PC-3 (cell line): ENCODE data around the gene TBC1D8.

Source experiments
- EZH2 ChIP-seq: fragments of 300-600 bp; sonication (generic); IDR thresholded peaks from one replicate; pipeline ENCODE4 v1.6.1; 2017; ENCODE audit warnings: antibody characterized with exemption, mild to moderate bottlenecking, low read length; ENCODE audit not compliant: unreplicated experiment
- EZH2phosphoT487 ChIP-seq: fragments of 300-600 bp; sonication (generic); IDR thresholded peaks from 2 replicates; pipeline ENCODE4 v1.6.1; 2018; ENCODE audit warnings: mild to moderate bottlenecking, antibody characterized with exemption, low read length, borderline replicate concordance
- TF ChIP-seq, protein P1 (sequence below): fragments of 300-600 bp; sonication (generic); conservative IDR thresholded peaks from 2 replicates; pipeline ENCODE4 v1.5.1; 2017; ENCODE audit warnings: antibody characterized with exemption, low read depth, mild to moderate bottlenecking, low read length

DNA sequence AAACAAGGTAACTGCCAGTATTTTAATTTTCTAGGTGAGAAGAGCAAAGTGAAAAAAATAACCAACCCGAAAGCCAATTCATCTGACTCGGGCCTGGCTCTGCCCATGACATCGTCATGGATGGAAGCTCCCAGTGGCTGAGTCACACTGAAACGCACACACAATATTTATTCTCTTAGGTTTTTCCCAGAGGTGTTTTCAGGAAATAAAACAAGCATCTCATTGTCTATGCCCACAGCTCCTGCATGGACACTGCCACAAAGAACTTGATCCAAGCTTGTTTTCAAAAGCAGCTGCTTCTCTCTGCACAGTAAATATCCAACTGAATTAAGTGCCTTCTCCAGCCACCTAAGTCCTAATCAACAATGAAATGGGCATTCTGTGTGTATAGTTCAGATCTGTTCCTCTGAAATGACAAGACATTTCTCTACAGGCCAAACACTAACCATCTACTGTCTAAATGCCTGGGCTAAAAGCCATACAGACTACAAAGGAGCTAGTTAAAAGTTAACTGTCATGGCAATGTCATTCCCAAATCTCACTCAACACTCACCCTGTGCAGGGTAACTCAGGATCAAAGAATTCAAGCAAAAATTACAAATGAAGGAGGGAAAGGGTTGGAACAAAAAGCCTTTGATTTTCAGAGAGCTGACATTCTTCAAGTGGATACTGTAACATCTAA, 86.2 kb downstream of the TBC1D8 start:
- TF ChIP-seq, protein P1, sequence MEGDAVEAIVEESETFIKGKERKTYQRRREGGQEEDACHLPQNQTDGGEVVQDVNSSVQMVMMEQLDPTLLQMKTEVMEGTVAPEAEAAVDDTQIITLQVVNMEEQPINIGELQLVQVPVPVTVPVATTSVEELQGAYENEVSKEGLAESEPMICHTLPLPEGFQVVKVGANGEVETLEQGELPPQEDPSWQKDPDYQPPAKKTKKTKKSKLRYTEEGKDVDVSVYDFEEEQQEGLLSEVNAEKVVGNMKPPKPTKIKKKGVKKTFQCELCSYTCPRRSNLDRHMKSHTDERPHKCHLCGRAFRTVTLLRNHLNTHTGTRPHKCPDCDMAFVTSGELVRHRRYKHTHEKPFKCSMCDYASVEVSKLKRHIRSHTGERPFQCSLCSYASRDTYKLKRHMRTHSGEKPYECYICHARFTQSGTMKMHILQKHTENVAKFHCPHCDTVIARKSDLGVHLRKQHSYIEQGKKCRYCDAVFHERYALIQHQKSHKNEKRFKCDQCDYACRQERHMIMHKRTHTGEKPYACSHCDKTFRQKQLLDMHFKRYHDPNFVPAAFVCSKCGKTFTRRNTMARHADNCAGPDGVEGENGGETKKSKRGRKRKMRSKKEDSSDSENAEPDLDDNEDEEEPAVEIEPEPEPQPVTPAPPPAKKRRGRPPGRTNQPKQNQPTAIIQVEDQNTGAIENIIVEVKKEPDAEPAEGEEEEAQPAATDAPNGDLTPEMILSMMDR: no peak
- TF ChIP-seq EZH2phosphoT487 (no peak), EZH2 (no peak)
